Panc1 (cell line): Measurements from ENCODE around the gene CLIP4.

ENCODE experiments used
- TCF7L2 ChIP-seq: IDR thresholded peaks from 2 replicates; pipeline ENCODE4 v1.6.1; 2011; ENCODE audit warnings: mild to moderate bottlenecking, low read depth, low read length, inconsistent platforms
- TF ChIP-seq, protein P1 (sequence below): fragments of 450-650 bp; IDR thresholded peaks from 2 replicates; pipeline ENCODE4 v1.5.1; 2017; ENCODE audit warnings: mild to moderate bottlenecking

DNA sequence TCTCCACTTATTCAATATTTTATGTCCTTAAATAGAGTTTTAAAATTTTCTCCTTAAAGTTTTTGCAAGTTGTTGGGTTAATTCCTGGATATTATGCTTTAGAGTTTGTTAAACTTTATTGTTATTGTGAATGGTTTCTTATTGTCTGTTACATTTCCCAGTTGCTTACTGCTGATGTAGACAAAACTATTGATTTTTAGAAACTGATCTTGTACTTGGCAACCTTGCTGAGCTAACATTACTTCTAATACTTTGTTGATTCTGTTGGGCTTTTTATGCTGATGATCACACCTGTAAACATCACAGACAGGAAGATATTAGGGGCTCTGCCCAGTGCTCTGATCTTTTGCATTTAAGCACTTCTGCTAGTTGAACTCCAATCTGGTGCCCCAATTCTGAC, 2.8 kb upstream of the CLIP4 start:
- TF ChIP-seq, protein P1, sequence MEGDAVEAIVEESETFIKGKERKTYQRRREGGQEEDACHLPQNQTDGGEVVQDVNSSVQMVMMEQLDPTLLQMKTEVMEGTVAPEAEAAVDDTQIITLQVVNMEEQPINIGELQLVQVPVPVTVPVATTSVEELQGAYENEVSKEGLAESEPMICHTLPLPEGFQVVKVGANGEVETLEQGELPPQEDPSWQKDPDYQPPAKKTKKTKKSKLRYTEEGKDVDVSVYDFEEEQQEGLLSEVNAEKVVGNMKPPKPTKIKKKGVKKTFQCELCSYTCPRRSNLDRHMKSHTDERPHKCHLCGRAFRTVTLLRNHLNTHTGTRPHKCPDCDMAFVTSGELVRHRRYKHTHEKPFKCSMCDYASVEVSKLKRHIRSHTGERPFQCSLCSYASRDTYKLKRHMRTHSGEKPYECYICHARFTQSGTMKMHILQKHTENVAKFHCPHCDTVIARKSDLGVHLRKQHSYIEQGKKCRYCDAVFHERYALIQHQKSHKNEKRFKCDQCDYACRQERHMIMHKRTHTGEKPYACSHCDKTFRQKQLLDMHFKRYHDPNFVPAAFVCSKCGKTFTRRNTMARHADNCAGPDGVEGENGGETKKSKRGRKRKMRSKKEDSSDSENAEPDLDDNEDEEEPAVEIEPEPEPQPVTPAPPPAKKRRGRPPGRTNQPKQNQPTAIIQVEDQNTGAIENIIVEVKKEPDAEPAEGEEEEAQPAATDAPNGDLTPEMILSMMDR: no peak
- no peak for TF ChIP-seq TCF7L2
